GM15510 (cell line): ENCODE results near the gene AACS.

ENCODE experiments used
- POLR2A ChIP-seq: IDR thresholded peaks from 3 replicates; pipeline ENCODE4 v1.6.1; 2011; ENCODE audit warnings: borderline replicate concordance; ENCODE audit not compliant: insufficient read length; ENCODE audit errors: extremely low read depth

AACS gene

DNA sequence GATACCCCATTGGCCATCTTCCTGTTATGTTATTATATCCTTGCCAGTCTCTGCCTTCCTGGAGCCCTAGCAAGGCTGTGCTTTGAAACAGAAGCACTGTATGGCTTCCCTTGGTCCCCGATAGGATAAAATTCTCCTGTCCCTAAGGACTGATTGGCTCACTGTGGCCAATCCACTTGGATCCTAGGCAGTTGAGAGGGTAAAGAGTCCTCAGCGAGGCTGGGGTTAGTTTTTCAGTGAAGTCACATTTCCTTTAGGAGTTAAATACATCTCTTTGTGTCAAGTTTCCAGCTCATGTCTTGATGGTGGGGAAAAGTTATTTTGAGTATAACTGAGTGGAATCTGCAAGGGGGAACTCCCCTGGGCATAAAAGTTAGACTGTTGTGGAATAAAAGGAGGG, 7.3 kb downstream of the AACS start:
- TF ChIP-seq POLR2A, result no peak

DNA sequence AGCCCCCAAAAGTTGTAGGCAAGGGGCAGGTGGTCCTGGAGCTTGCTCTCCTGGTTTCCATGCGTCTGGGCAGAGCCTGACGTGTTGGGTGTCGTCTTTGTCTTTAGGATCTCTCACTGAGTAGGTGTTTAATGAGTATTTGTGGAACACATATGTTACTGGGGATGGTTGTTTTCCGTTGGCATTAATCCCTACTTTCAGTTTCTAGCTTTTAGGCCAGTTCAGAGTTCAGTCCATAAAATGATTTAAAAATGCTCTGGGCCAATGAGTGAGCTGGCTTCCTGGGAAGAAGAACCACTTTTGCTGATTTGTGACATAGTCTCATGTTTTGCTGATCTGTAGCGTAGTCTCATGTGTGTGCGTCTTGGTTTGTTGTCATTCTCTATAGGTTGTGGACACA, 10.9 kb downstream of the AACS start:
- no peak for TF ChIP-seq POLR2A

DNA sequence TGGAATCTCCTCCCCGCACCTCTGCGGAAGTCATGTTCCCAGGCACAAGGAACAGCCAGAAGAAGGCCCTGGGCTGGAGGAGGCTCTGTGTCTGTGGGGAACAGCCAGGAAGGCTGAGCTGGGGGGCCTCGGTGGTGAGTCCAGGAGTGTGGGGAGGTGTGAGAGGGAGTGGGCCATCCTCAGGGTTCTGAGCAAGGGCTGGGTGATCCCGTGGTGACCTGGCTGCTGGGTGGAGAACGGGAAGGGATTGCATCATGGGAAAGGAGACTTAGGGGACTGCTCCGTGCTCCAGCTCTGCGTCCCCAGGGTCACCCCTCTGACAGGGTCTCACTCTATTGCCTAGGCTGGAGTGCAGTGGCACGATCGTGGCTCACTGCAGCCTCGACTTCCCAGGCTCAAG, 13.8 kb downstream of the AACS start:
- no peak for TF ChIP-seq POLR2A

DNA sequence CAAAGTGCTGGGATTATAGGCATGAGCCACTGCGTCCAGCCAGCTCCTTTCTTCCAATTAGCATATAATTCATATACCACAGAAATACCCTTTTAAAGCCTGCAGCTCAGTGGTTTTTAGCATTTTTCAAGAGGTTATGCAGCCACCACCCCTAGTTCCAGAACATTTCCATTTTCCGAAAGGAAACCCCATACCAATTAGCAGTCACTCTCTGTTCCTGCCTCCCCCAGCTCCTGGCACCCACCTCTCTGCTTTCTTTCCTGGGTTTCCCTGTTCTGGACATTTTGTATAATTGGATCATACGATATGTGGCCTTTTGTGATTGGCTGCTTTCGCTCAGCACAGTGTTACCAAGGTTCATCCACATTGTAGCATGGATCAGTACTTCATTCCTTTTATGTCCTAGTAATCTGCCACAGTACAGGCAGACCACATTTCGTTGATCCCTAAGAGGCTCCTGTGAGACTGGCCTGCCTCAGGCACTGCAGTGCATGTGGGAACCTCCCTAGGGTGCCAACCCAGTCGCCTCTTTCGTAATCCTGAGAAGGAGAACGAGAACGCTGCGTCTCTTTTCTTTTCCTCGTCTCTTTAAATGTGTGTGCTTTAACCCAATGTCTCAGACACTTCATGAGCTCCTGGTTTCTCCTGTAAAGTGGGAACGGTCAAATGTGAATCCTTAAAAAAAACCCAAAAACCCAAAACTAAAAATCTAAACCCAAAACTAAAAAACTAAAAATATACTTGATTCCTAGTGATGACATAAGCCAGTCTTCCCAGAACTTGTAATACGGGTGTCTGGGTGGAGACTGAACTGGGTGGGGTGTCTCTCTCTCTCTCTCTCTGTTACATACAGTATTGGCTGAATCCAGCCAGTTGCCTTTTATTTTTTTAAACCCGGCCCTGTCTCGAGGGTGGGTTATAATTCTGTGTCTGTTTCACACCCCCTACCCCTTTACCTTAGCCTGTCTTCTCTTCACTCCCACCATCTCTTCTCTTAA, 14.7 kb downstream of the AACS start:
- TF ChIP-seq POLR2A, result no peak

DNA sequence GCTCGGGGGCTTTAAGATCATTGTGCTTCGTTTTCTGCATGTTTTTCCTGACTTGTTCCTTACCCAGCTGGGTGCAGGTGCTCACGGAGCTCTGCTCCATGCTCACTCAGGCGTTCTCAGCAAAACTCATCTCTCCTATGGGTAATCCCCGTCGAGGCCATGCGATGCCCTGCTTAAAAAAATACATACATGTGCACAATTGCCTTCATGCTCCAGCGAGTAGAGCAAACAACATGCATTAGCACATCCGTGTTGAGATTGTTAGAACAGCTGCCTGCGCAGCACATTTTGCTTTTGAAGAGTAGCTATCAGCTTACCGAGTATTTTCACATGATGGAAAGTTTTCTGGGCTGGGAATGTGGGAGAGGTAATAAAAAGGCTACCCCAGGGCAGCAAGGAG, 16.2 kb downstream of the AACS start:
- no peak for TF ChIP-seq POLR2A

DNA sequence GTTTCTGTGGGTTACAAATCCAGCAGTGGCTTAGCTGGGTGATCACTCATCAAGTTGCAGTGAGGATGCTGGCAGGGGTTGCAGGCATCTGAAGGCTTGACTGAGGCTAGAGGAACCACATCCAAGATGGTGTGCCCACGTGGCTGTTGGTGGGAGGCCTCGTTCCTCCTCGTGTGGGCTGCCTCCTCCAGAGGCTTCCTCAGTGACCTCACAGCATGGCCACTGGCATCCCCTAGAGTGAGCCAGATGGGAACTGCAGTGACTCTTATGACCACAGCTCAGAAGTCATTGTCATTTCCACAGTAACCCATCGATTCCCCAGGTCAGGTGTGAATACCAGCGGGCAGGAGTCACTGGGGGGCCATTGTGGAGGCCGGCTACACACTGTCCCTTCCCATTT, 17.8 kb downstream of the AACS start:
- TF ChIP-seq POLR2A, result no peak

DNA sequence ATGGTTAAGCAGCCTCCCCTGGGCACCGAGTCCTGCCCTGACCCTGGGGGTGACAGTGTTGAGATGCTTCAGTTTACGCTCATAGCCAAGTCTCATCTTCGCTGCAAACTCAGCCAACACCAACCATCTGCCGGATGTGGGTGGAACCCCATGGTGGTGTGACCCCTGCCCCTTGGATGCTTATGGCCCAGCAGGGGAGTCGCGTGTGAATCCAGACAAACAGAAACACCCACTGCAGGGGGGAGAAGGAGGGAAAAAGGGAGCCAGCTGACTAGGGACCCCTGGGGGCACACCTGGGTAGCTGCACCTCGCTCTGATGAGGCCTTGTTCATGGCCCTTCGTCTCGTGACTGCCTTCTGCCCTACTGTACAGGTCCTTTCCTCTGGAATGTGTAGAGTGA, 23.8 kb downstream of the AACS start:
- no peak for TF ChIP-seq POLR2A

DNA sequence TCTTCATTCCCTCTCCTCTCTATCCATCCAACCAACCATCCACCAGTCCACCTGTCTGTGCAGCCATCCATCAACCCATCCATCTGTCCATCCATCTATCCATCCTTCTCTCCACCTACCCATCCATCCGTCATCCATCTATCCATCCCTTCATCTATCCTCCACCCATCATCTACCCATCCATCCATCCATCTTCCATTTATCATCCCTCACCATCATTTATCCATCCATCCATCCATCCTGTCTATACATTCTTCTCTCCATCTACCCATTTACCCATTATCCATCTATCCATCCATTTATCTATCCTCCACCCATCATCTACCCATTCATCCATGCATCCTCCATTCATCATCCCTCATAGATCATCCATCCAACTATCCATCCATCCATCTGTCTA, 24.4 kb downstream of the AACS start:
- no peak for TF ChIP-seq POLR2A

DNA sequence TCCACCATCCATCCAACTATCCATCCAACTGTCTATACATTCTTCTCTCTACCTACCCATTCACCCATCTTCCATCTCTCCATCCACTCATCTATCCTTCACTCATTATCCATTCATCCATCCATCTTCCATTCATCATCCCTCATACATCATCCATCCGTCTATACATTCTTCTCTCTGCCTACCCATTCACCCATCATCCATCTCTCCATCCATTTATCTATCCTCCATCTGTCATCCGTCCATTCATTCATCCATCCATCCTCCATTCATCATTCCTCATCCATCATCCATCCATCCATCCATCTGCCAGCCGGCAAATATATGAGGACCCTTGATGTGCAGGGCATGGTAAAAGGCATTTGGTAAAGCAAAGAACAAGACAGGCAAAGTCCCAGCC, 25.2 kb downstream of the AACS start:
- TF ChIP-seq POLR2A, result no peak

DNA sequence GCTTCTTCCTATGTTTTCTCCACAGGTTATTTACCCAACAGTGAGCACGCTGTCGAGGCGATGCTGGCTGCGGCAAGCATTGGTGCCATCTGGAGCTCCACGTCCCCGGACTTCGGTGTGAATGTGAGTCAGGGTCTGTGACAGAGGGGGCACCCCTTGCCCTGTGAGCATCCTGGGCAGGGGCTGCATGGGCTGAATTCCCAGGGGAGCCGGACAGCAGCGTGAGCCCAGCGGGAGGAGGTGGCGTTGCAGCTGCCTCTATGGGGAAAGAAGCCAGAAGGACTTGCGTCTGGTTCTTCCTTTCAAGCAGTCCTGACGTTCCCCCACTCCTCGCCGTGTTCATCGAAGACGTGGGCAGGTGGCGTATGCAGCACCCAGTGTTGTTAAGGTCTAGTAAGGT, 26.2 kb downstream of the AACS start:
- no peak for TF ChIP-seq POLR2A

DNA sequence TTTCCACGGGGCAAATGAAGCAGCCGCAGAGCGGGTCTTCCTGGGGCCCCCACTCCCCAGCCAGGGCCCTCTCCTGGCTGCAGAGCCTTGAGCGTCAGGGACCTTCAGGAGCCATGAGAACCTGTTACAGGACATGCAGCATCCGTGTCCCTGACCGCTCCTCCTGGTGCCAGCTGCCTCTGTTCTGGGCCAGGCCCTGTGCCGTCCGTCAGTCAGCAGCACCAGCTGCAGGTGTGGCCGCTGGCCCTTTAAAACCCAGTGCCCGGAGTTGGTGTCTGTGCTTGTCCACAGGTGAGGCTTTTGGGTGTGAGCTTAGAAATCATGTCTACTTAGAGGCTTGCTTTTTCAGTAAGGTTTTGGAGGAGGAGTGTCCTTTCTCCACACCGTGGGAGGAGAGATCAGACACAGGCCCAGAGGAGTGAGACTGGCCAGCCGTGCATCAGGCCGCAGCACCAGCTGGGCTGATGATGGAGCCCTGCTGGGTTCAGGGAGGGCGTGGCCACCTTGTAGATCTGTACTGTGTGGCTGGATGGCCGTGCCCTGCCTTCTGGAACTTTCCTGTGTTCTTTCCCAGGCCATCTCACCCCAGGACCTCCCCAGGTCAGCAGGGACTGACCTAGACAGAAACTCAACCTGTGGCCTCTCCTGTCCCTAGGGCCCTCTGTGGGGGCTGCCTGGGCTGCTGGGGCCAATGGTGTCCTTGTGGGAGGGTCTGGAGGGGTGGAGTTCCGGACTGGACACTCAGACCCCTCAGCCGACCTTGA, 27.1 kb downstream of the AACS start:
- TF ChIP-seq POLR2A, result no peak

DNA sequence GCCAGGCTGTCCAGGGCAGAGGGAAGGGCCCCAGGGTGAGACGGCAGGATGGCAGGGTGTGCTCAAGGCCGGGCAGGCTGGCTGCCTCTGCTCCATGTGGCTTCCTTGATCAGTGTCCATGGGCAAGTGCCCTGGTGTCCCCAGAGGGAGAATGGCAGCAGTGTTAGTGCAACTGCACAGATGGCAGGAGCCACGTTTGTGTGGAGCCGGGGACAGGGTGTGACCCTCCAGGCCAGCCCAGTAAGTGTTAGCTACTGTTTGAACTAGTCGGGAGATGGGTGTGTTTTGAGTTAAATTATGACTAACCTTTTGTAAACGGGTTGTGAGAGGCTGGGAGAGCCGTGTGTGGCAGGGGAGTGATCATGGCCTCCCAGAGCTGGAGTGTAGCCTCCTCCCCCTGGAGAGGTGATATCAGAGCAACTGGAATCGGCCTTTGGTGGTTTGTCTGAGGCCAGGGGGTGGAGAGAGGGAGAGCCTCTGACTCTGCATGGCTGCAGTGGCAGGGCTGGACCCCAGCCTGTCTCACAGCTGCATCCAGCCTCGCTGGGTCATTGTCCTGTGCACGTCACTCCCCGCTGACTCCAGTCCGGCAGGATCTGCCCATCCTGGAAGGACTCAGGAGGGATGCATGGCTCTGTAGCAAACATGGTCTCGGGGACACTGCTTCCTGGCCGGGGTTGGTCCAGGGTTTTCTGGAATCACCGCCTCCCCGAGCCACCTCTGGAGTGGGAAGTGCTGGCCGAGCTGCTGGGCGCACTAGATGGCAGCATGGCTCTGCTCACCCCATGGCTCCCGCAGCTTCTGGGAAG, 27.8 kb downstream of the AACS start:
- TF ChIP-seq POLR2A, result no peak

DNA sequence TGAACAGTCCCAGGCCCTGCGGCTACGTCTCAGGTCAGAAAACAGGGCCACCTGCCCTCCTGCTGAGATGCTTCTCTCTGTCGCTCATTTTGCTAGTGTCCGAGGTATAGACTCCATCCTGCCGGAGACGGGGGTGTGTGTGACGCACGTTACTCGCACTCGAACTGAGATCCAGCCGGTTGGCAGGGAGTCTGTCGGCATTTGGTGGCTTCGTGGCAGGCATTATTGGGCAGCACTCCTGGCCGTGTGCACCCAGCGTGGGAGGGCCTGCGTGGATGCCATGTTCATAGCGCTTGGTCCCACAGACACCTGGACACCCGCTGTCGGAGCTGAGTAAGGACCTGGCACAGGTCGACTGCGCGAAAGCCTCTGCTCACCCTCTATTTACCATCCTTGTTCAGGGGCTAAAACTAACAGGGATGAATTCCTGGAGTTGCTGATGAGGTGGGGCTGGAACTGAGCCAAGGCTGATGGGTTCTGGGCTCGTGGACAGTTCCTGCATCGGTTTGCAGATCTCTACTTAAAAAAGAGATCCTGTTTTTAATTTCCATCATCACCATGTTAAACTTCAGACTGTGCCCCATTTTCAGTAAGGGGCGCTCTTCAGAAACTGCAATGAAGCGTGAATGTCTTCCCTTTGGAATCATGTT, 28.6 kb downstream of the AACS start:
- TF ChIP-seq POLR2A, result no peak

DNA sequence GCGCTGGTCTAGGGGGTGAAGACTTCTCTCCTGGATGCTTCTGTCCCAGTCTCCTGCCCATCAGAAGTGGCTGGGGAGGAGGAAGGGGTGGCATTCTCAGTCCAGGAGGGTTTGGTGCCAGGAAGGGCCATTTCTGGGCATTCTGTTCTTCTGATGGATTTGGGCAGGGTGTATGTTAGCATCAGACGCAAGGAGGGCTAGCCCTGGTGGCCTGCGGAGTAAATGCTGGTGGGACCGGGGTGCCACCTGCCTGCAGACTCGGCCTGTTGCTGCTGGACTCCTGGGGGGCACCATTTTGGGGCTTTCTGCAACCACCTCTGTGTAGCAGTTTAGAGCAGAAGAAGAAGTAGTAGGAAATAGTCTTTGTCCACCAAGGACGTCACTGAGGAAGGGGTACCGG, 31.7 kb downstream of the AACS start:
- TF ChIP-seq POLR2A, result no peak

DNA sequence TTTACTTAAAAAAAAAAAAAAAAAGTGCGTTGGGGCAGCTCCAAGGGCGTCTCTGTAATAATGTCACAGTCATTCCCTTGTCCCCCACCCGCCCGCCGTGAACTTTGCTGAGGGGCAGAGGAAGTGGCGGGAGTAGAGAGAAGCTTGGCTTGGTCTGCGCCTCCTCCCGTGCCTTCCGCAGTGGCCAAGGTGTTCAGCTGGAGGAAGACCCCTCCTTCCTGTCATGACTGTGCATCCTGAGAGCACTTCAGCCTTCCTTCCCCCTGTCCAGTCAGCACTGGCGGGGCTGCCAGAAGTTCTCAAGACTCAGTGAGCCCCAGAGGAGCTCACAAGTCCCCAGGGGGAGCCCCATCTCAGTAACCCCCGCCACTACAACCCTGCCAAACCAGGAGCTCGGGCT, 32.2 kb downstream of the AACS start:
- TF ChIP-seq POLR2A, result no peak

DNA sequence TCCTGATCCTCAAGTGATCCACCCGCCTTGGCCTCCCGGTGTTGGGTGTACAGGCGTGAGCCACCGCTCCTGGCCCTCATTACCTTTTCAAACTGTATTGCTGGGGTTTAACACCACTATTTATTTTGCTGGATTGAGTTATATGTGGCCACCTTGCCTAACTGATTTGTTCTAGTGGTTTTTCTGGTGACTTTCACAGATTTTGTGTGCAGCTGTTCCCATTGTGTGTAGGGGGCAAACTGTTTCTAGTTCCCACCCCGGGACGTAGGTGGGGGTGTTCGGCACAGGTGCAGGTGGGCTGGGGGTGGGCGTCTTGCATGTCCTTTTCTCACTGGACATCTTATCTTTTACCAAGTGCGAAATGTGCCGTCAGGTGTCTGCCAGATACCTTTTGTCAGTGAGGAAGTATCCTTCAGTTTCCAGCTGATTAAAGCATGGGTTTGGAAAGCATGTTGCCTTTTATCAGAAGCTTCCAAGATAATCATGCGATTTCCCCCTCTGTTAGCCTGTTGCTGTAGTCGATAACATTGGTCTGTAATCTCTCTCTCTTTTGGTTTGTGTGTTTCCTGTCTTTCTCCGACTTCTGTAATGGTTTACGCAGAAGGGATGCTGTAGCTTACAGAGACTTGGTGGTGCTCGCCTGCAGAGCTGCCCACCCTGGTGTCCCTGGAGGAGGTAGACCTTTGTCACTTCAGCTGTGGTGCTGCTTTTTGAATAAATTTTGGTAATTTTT, 33.6 kb downstream of the AACS start:
- no peak for TF ChIP-seq POLR2A
